ENCODE data around the gene CARD10. TPM values are rescaled to one million over a fixed set of nuclear protein-coding genes. Genes with fewer than 3 reads are reported as not detected.
A peak's percentile ranks its signal among the peaks of the same experiment; 100 is the strongest.

CARD10 gene
- total RNA-seq = under 1 TPM; 0.38 to 0.53 TPM

- H3K27me3 Mint-ChIP-seq = peaks cover 15 to 17% of the 10 kb centered on the region in 2 donors
- ATAC-seq = peak; percentile 70 to 84
Measured at GRCh38 chr22:37519268-37520195, at the start of gene CARD10. Gene CARD10 (minus strand): TSS chr22:37519415. CDS start chr22:37519200, 215 bp downstream.

GRCh38 chr22:37568448-37569008 lies 49.3 kb upstream of the CARD10 start:
- no peaks in the 10 kb centered on the region for H3K36me3 Mint-ChIP-seq
- H3K27me3 Mint-ChIP-seq = peaks cover 1 to 5% of the 10 kb centered on the region in 2 donors
- H3K4me1 Mint-ChIP-seq (ENCODE audit: low read depth in 2 of 2) = peaks cover 18% of the 10 kb centered on the region in 2 donors
- ATAC-seq (no peak), DNase-seq (ENCODE audit: low spot score) (no peak)
- H3K27ac Mint-ChIP-seq = no peak overlapping the region
- no peak overlapping the region for H3K4me3 Mint-ChIP-seq
- no peaks in the 10 kb centered on the region for H3K9me3 Mint-ChIP-seq

More at GRCh38 chr22:37519268-37520195, at the start of gene CARD10:
- H3K9me3 Mint-ChIP-seq = no peaks in the 10 kb centered on the region
- H3K36me3 Mint-ChIP-seq = no peaks in the 10 kb centered on the region
- no peak for DNase-seq (ENCODE audit: low spot score)
- peaks cover 0 to 5% of the 10 kb centered on the region in 2 donors for H3K4me1 Mint-ChIP-seq (ENCODE audit: low read depth in 2 of 2)
- H3K4me3 Mint-ChIP-seq = peak within 1 kb of the TSS; percentile 54
- H3K27ac Mint-ChIP-seq = no peak within 1 kb of the TSS

GRCh38 chr22:37568012-37568411 lies 48.8 kb upstream of the CARD10 start:
- Mint-ChIP-seq H3K27ac (peak overlapping the region; percentile 82 to 84), H3K4me1 (ENCODE audit: low read depth in 2 of 2) (peaks cover 18 to 24% of the 10 kb centered on the region in 2 donors), H3K4me3 (no peak overlapping the region), H3K9me3 (no peaks in the 10 kb centered on the region), H3K36me3 (no peaks in the 10 kb centered on the region), H3K27me3 (peaks cover 6 to 10% of the 10 kb centered on the region in 2 donors)
- DNase-seq (ENCODE audit: low spot score) (no peak), ATAC-seq (no peak)

- H3K27ac Mint-ChIP-seq = peak overlapping the region; percentile 82 to 84
- peaks cover 10 to 12% of the 10 kb centered on the region in 2 donors for H3K27me3 Mint-ChIP-seq
- peak overlapping the region; percentile 80 for H3K4me3 Mint-ChIP-seq
- DNase-seq (ENCODE audit: low spot score) = peak; percentile 93
- no peaks in the 10 kb centered on the region for H3K36me3 Mint-ChIP-seq
- ATAC-seq = peak; percentile 87 to 89
- peaks cover 18 to 30% of the 10 kb centered on the region in 2 donors for H3K4me1 Mint-ChIP-seq (ENCODE audit: low read depth in 2 of 2)
- no peaks in the 10 kb centered on the region for H3K9me3 Mint-ChIP-seq
Measured at GRCh38 chr22:37566903-37567798, 47.9 kb upstream of the CARD10 start.

GRCh38 chr22:37566329-37566837 lies 47.2 kb upstream of the CARD10 start:
- peak overlapping the region; percentile 82 to 84 for H3K27ac Mint-ChIP-seq
- peak; percentile 71 to 82 for ATAC-seq
- peaks cover 17 to 18% of the 10 kb centered on the region in 2 donors for H3K27me3 Mint-ChIP-seq
- H3K4me3 Mint-ChIP-seq = peak overlapping the region; percentile 80
- H3K36me3 Mint-ChIP-seq = no peaks in the 10 kb centered on the region
- no peaks in the 10 kb centered on the region for H3K9me3 Mint-ChIP-seq
- peak; percentile 90 for DNase-seq (ENCODE audit: low spot score)
- H3K4me1 Mint-ChIP-seq (ENCODE audit: low read depth in 2 of 2) = peaks cover 24 to 36% of the 10 kb centered on the region in 2 donors

- H3K36me3 Mint-ChIP-seq = no peaks in the 10 kb centered on the region
- peak overlapping the region; percentile 82 to 84 for H3K27ac Mint-ChIP-seq
Measured at GRCh38 chr22:37565830-37566229, 46.6 kb upstream of the CARD10 start.

GRCh38 chr22:37564111-37564711 lies 45.0 kb upstream of the CARD10 start:
- H3K4me3 Mint-ChIP-seq = no peak overlapping the region
- no peak for DNase-seq (ENCODE audit: low spot score)
- no peaks in the 10 kb centered on the region for H3K9me3 Mint-ChIP-seq
- H3K4me1 Mint-ChIP-seq (ENCODE audit: low read depth in 2 of 2) = peaks cover 26 to 40% of the 10 kb centered on the region in 2 donors
- no peak overlapping the region for H3K27ac Mint-ChIP-seq
- no peak for ATAC-seq
- H3K36me3 Mint-ChIP-seq = no peaks in the 10 kb centered on the region
- peaks cover 18 to 21% of the 10 kb centered on the region in 2 donors for H3K27me3 Mint-ChIP-seq

More at GRCh38 chr22:37565830-37566229, 46.6 kb upstream of the CARD10 start:
- DNase-seq (ENCODE audit: low spot score) (no peak), ATAC-seq (no peak)
- H3K4me1 Mint-ChIP-seq (ENCODE audit: low read depth in 2 of 2) = peaks cover 26 to 40% of the 10 kb centered on the region in 2 donors
- H3K27me3 Mint-ChIP-seq = peaks cover 18 to 21% of the 10 kb centered on the region in 2 donors
- H3K4me3 Mint-ChIP-seq = peak overlapping the region; percentile 58
- no peaks in the 10 kb centered on the region for H3K9me3 Mint-ChIP-seq

GRCh38 chr22:37563153-37564081 lies 44.2 kb upstream of the CARD10 start:
- peak overlapping the region; percentile 28 to 41 for H3K27ac Mint-ChIP-seq
- DNase-seq (ENCODE audit: low spot score) (no peak), ATAC-seq (no peak)
- no peaks in the 10 kb centered on the region for H3K9me3 Mint-ChIP-seq
- H3K4me3 Mint-ChIP-seq = no peak overlapping the region
- no peaks in the 10 kb centered on the region for H3K36me3 Mint-ChIP-seq
- H3K4me1 Mint-ChIP-seq (ENCODE audit: low read depth in 2 of 2) = peaks cover 26 to 40% of the 10 kb centered on the region in 2 donors
- H3K27me3 Mint-ChIP-seq = peaks cover 18 to 24% of the 10 kb centered on the region in 2 donors

GRCh38 chr22:37562049-37562875 lies 43.0 kb upstream of the CARD10 start:
- Mint-ChIP-seq H3K4me1 (ENCODE audit: low read depth in 2 of 2) (peaks cover 26 to 36% of the 10 kb centered on the region in 2 donors), H3K27me3 (peaks cover 23 to 31% of the 10 kb centered on the region in 2 donors), H3K4me3 (peak overlapping the region; percentile 76), H3K9me3 (no peaks in the 10 kb centered on the region), H3K27ac (peak overlapping the region in 1 of 2 donors; percentile 69), H3K36me3 (no peaks in the 10 kb centered on the region)
- DNase-seq (ENCODE audit: low spot score) = no peak
- ATAC-seq = no peak

GRCh38 chr22:37561212-37562048 lies 42.2 kb upstream of the CARD10 start:
- H3K36me3 Mint-ChIP-seq = no peaks in the 10 kb centered on the region
- H3K4me1 Mint-ChIP-seq (ENCODE audit: low read depth in 2 of 2) = peaks cover 18 to 29% of the 10 kb centered on the region in 2 donors
- H3K9me3 Mint-ChIP-seq = no peaks in the 10 kb centered on the region
- peak; percentile 83 for DNase-seq (ENCODE audit: low spot score)
- peak overlapping the region in 1 of 2 donors; percentile 69 for H3K27ac Mint-ChIP-seq
- ATAC-seq = peak; percentile 55 to 65
- peak overlapping the region; percentile 76 for H3K4me3 Mint-ChIP-seq
- peaks cover 30 to 36% of the 10 kb centered on the region in 2 donors for H3K27me3 Mint-ChIP-seq

Data from natural killer cell treated with Interleukin-12 subunit alpha and Interleukin-12 subunit beta and Interleukin-15 and Interleukin-18, amount 100 ng/mL, for 72 hours (primary cell).